Stimulated activated CD4-positive, alpha-beta T cell treated with anti-CD3 and anti-CD28 coated beads, TNF-alpha, amount 100 ng/mL, for 48 hours (primary cell): ENCODE results near the gene CYP24A1.

ENCODE experiments used
- DNase-seq, 3 donors: peaks; one replicate each; pipeline ENCODE4 v3.0.0-alpha.2; 2020; ENCODE audit warnings: low read depth in 3 of 3

The CYP24A1 gene

GRCh38 chr20:54156981-54157835 is 16.6 kb downstream of the CYP24A1 start:
- no peak for DNase-seq

GRCh38 chr20:54156522-54156921 is 17.3 kb downstream of the CYP24A1 start:
- no peak for DNase-seq

- DNase-seq: no peak
Observed at GRCh38 chr20:54155736-54156317, 18.0 kb downstream of the CYP24A1 start.

- DNase-seq: no peak
Observed at GRCh38 chr20:54154439-54154838, 19.3 kb downstream of the CYP24A1 start.

GRCh38 chr20:54153847-54154246 is 19.9 kb downstream of the CYP24A1 start:
- DNase-seq: no peak

- no peak for DNase-seq
Observed at GRCh38 chr20:54153041-54153327, 20.8 kb downstream of the CYP24A1 start.

GRCh38 chr20:54152227-54153040 is 21.4 kb downstream of the CYP24A1 start:
- no peak for DNase-seq

GRCh38 chr20:54151511-54152226 is 22.1 kb downstream of the CYP24A1 start:
- DNase-seq: no peak

GRCh38 chr20:54151075-54151439 is 22.7 kb downstream of the CYP24A1 start:
- DNase-seq: no peak

GRCh38 chr20:54149765-54150264 is 24.0 kb downstream of the CYP24A1 start:
- DNase-seq: no peak

GRCh38 chr20:54148947-54149764 is 24.6 kb downstream of the CYP24A1 start:
- no peak for DNase-seq

- DNase-seq: no peak
Observed at GRCh38 chr20:54146672-54147071, 27.1 kb downstream of the CYP24A1 start.

GRCh38 chr20:54144847-54145414 is 28.9 kb downstream of the CYP24A1 start:
- DNase-seq: no peak

- DNase-seq: no peak
Observed at GRCh38 chr20:54140927-54141566, 32.7 kb downstream of the CYP24A1 start.

GRCh38 chr20:54140486-54140885 is 33.3 kb downstream of the CYP24A1 start:
- no peak for DNase-seq

- no peak for DNase-seq
Observed at GRCh38 chr20:54140067-54140466, 33.7 kb downstream of the CYP24A1 start.

GRCh38 chr20:54139188-54139587 is 34.6 kb downstream of the CYP24A1 start:
- DNase-seq: no peak

GRCh38 chr20:54138427-54138826 is 35.4 kb downstream of the CYP24A1 start:
- no peak for DNase-seq

GRCh38 chr20:54137115-54137514 is 36.7 kb downstream of the CYP24A1 start:
- no peak for DNase-seq
